MM.1S (cell line): Measurements from ENCODE around the gene STEAP1.

ENCODE experiments used
- DNase-seq: peaks from one replicate; pipeline ENCODE4 v3.0.0-alpha.2; 2015
- H2AFZ ChIP-seq: fragments of 300-600 bp; sonication (generic); 2 replicates; pipeline ENCODE4 v1.6.0; 2016; ENCODE audit warnings: antibody characterized with exemption, low read length
- H3F3A ChIP-seq: fragments of 300-600 bp; sonication (generic); 2 replicates; pipeline ENCODE4 v1.6.1; 2016; ENCODE audit warnings: mild to moderate bottlenecking, antibody characterized with exemption, low read length, moderate library complexity, mixed read lengths; ENCODE audit not compliant: insufficient read depth
- H3K27ac ChIP-seq: fragments of 300-600 bp; sonication (generic); 2 replicates; pipeline ENCODE4 v1.5.1; 2016; ENCODE audit warnings: mild to moderate bottlenecking, low read length
- H3K27me3 ChIP-seq: fragments of 300-600 bp; sonication (generic); replicated peaks from 2 replicates; pipeline ENCODE4 v1.6.0; 2016; ENCODE audit warnings: low read length; ENCODE audit not compliant: insufficient read depth
- H3K36me3 ChIP-seq: fragments of 300-600 bp; sonication (generic); replicated peaks from 2 replicates; pipeline ENCODE4 v1.6.1; 2016; ENCODE audit warnings: mild to moderate bottlenecking, low read length, mixed read lengths; ENCODE audit not compliant: insufficient read depth
- H3K4me1 ChIP-seq: fragments of 300-600 bp; sonication (generic); 2 replicates; pipeline ENCODE4 v1.6.1; 2016; ENCODE audit warnings: low read length, mixed read lengths
- H3K4me2 ChIP-seq: fragments of 300-600 bp; sonication (generic); 2 replicates; pipeline ENCODE4 v1.6.0; 2016; ENCODE audit warnings: low read depth, low read length
- H3K4me3 ChIP-seq: fragments of 300-600 bp; sonication (generic); 2 replicates; pipeline ENCODE4 v1.5.1; 2016; ENCODE audit warnings: low read length, mixed read lengths
- H3K79me2 ChIP-seq: fragments of 300-600 bp; sonication (generic); 2 replicates; pipeline ENCODE4 v1.6.1; 2016; ENCODE audit warnings: mixed run types, low read length, mixed read lengths
- H3K9ac ChIP-seq: fragments of 300-600 bp; sonication (generic); 2 replicates; pipeline ENCODE4 v1.6.1; 2016; ENCODE audit warnings: low read length, mixed read lengths
- H3K9me2 ChIP-seq: fragments of 300-600 bp; sonication (generic); replicated peaks from 2 replicates; pipeline ENCODE4 v1.6.1; 2016; ENCODE audit warnings: mild to moderate bottlenecking, low read length, mixed read lengths; ENCODE audit not compliant: insufficient read depth
- H3K9me3 ChIP-seq: fragments of 300-600 bp; sonication (generic); replicated peaks from 2 replicates; pipeline ENCODE4 v1.6.1; 2016; ENCODE audit warnings: mild to moderate bottlenecking, low read length, mixed read lengths; ENCODE audit not compliant: insufficient read depth
- H4K20me1 ChIP-seq: fragments of 300-600 bp; sonication (generic); 2 replicates; pipeline ENCODE4 v1.6.1; 2016; ENCODE audit warnings: mild to moderate bottlenecking, low read length, moderate library complexity, mixed read lengths; ENCODE audit not compliant: insufficient read depth
- EZH2 ChIP-seq: fragments of 300-600 bp; sonication (generic); optimal IDR thresholded peaks from 2 replicates; pipeline ENCODE3; 2017; ENCODE audit warnings: low read depth, mild to moderate bottlenecking, antibody characterized with exemption, low read length, mixed read lengths
- EZH2phosphoT487 ChIP-seq: fragments of 300-600 bp; sonication (generic); IDR thresholded peaks from 2 replicates; pipeline ENCODE4 v1.6.1; 2018; ENCODE audit warnings: antibody characterized with exemption, low read length
- TF ChIP-seq, protein P1 (sequence below): fragments of 300-600 bp; sonication (generic); IDR thresholded peaks from 2 replicates; pipeline ENCODE4 v1.5.1; 2016; ENCODE audit warnings: antibody characterized with exemption, low read length, mixed read lengths

STEAP1 gene

GRCh38 chr7:90188281-90188680, 34.0 kb downstream of the STEAP1 start:
- DNase-seq, result no peak
- no peak overlapping the region for H3K27ac ChIP-seq
- no peaks in the 10 kb centered on the region for H4K20me1 ChIP-seq
- H3K27me3 ChIP-seq, result no peaks in the 10 kb centered on the region
- no peaks in the 10 kb centered on the region for H3K36me3 ChIP-seq
- no peak for TF ChIP-seq EZH2phosphoT487
- no peak for TF ChIP-seq EZH2
- no peaks in the 10 kb centered on the region for H3K9me3 ChIP-seq
- H2AFZ ChIP-seq, result no peak overlapping the region
- no peak overlapping the region for H3K9ac ChIP-seq
- no peak overlapping the region for H3K4me3 ChIP-seq
- H3K9me2 ChIP-seq, result no peaks in the 10 kb centered on the region
- H3K4me2 ChIP-seq, result no peak overlapping the region
- 0 out of 2 replicates have a peak, but pooled peaks cover 4% of the 10 kb centered on the region for H3K4me1 ChIP-seq
- H3F3A ChIP-seq, result no peaks in the 10 kb centered on the region
- no peaks in the 10 kb centered on the region for H3K79me2 ChIP-seq

- H3K9me3 ChIP-seq, result no peaks in the 10 kb centered on the region
- no peaks in the 10 kb centered on the region for H3K36me3 ChIP-seq
- no peaks in the 10 kb centered on the region for H3K27me3 ChIP-seq
- H3K9ac ChIP-seq, result no peak overlapping the region
- no peak overlapping the region for H3K4me3 ChIP-seq
- H3K79me2 ChIP-seq, result no peaks in the 10 kb centered on the region
- no peaks in the 10 kb centered on the region for H3F3A ChIP-seq
- TF ChIP-seq, protein P1, sequence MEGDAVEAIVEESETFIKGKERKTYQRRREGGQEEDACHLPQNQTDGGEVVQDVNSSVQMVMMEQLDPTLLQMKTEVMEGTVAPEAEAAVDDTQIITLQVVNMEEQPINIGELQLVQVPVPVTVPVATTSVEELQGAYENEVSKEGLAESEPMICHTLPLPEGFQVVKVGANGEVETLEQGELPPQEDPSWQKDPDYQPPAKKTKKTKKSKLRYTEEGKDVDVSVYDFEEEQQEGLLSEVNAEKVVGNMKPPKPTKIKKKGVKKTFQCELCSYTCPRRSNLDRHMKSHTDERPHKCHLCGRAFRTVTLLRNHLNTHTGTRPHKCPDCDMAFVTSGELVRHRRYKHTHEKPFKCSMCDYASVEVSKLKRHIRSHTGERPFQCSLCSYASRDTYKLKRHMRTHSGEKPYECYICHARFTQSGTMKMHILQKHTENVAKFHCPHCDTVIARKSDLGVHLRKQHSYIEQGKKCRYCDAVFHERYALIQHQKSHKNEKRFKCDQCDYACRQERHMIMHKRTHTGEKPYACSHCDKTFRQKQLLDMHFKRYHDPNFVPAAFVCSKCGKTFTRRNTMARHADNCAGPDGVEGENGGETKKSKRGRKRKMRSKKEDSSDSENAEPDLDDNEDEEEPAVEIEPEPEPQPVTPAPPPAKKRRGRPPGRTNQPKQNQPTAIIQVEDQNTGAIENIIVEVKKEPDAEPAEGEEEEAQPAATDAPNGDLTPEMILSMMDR, result no peak
- TF ChIP-seq EZH2 (no peak), EZH2phosphoT487 (no peak)
- H3K4me2 ChIP-seq, result no peak overlapping the region
- DNase-seq, result no peak
- H3K9me2 ChIP-seq, result no peaks in the 10 kb centered on the region
- no peak overlapping the region for H2AFZ ChIP-seq
- 0 out of 2 replicates have a peak, but pooled peaks cover 7% of the 10 kb centered on the region for H3K4me1 ChIP-seq
- no peaks in the 10 kb centered on the region for H4K20me1 ChIP-seq
- no peak overlapping the region for H3K27ac ChIP-seq
Observed at GRCh38 chr7:90190995-90191394, 36.7 kb downstream of the STEAP1 start.

DNA sequence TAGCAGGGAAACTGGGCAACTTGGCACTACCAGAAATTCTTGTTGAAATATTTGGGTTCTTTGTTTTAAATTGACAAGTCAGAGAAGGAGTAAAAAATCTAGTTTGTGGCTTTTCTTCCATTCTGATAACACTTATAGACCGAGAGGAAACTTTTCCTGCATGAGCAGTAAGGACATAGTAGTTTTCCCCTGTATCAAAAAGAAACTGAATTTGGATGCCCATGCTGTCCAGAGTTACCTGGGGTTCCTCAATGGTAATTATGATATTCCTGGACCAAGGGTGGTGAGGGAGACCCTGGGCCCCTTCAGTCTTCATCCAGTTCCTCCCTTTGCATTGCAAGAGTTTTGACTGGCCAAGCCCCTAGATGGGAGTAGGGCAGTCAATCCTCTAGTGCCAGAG, 37.4 kb downstream of the STEAP1 start:
- Histone ChIP-seq H3K4me3 (no peak overlapping the region), H2AFZ (no peak overlapping the region), H3K9me3 (no peaks in the 10 kb centered on the region), H3K4me2 (no peak overlapping the region), H3K27ac (no peak overlapping the region), H3K27me3 (no peaks in the 10 kb centered on the region), H3K4me1 (0 out of 2 replicates have a peak, but pooled peaks cover 7% of the 10 kb centered on the region), H3K79me2 (no peaks in the 10 kb centered on the region), H4K20me1 (no peaks in the 10 kb centered on the region), H3K36me3 (no peaks in the 10 kb centered on the region), H3F3A (no peaks in the 10 kb centered on the region), H3K9ac (no peak overlapping the region), H3K9me2 (no peaks in the 10 kb centered on the region)
- TF ChIP-seq, protein P1, result no peak
- TF ChIP-seq EZH2 (no peak), EZH2phosphoT487 (no peak)
- no peak for DNase-seq
